ENCODE measurements around the gene GABRG3.

Gene GABRG3

DNA sequence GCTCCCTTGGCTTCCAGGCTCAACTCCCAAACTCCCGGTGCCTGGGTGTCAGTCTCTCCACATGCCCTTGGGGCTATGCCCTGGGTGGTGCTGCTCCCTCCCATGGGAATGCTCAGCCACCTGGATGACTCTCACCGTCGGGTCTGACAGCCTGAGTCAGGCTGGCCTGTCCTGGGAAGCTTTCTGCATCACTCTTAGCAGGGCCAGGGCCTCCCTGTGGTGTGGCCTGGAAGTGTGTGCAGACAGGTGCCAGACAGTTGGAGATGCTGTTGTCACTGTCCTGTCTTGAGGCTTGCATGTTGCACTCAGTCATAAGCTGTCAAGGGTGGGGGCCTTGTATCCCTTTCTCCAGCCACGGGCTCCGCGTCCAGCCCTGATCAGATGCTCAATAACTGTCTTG, 71.7 kb downstream of the GABRG3 start:
- TF ChIP-seq, protein P1, sequence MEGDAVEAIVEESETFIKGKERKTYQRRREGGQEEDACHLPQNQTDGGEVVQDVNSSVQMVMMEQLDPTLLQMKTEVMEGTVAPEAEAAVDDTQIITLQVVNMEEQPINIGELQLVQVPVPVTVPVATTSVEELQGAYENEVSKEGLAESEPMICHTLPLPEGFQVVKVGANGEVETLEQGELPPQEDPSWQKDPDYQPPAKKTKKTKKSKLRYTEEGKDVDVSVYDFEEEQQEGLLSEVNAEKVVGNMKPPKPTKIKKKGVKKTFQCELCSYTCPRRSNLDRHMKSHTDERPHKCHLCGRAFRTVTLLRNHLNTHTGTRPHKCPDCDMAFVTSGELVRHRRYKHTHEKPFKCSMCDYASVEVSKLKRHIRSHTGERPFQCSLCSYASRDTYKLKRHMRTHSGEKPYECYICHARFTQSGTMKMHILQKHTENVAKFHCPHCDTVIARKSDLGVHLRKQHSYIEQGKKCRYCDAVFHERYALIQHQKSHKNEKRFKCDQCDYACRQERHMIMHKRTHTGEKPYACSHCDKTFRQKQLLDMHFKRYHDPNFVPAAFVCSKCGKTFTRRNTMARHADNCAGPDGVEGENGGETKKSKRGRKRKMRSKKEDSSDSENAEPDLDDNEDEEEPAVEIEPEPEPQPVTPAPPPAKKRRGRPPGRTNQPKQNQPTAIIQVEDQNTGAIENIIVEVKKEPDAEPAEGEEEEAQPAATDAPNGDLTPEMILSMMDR (IDR thresholded peaks at IDR 0.05; ENCODE audit: borderline replicate concordance, insufficient read depth, low read depth, low read length): no peak
- H3K4me3 ChIP-seq (ENCODE audit: low read depth, low read length): no peak overlapping the region

DNA sequence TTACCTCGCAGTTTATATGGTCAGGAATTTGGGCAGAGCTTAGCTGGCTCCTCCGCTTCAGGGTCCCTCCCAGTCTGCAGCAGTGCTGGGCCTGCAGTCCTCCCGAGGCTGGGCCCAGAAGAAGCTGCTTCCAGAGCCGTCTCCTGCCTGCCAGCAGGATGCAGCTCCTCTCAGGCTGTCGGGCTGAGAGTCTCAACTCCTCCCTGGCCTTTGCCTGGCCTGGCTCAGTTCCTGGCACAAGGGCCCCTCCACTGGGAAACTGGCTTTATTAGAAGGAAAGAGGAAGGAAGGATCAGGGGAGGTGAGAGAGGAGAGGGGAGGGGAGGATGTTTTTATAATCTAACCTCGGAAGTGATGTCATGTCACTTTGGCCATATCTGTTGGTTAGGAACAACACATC, 72.8 kb downstream of the GABRG3 start:
- H3K4me3 ChIP-seq (ENCODE audit: low read depth, low read length): no peak overlapping the region

DNA sequence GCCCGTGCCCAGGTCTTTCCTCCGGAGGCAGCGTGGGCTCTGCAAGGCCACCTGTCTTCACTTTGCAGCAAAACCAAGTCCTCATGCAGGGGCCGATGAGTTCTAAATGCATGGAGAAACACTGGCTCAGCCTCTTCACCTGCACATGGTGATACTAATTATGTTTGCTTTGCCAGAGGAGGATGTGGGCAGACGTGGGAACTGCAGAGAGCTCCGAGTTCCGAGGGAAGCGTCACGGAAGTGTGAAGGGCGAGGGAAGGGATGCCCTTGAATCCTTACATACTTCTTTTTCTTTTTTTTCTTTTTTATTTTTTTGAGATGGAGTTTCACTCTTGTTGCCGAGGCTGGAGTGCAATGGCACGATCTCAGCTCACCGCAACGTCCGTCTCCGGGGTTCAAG, 74.8 kb downstream of the GABRG3 start:
- H3K4me3 ChIP-seq (ENCODE audit: low read depth, low read length): no peak overlapping the region
- TF ChIP-seq, protein P1 (IDR thresholded peaks at IDR 0.05; ENCODE audit: borderline replicate concordance, insufficient read depth, low read depth, low read length): no peak

More for the DNA sequence above, 72.8 kb downstream of the GABRG3 start:
- TF ChIP-seq, protein P1 (IDR thresholded peaks at IDR 0.05; ENCODE audit: borderline replicate concordance, insufficient read depth, low read depth, low read length): no peak

DNA sequence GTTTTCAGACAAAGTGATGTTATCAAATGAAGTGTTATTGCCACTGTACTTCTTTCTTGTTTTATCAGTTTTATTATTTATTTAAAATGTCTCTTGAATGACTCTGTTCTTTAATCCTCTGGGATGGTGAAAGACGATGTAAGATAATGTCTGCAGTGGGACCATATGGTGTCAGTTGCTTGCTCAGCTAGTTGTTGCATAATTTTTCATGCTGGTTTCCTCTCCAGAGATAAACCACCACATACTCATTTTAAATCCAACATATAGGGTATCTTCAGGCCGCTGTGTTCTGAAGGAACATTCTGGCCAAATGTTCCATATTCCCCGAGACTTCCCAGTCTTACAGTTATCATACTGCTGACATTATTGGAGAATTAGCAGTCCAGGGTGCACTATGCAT, 75.9 kb downstream of the GABRG3 start:
- TF ChIP-seq, protein P1 (IDR thresholded peaks at IDR 0.05; ENCODE audit: borderline replicate concordance, insufficient read depth, low read depth, low read length): no peak
- no peak overlapping the region for H3K4me3 ChIP-seq (ENCODE audit: low read depth, low read length)

DNA sequence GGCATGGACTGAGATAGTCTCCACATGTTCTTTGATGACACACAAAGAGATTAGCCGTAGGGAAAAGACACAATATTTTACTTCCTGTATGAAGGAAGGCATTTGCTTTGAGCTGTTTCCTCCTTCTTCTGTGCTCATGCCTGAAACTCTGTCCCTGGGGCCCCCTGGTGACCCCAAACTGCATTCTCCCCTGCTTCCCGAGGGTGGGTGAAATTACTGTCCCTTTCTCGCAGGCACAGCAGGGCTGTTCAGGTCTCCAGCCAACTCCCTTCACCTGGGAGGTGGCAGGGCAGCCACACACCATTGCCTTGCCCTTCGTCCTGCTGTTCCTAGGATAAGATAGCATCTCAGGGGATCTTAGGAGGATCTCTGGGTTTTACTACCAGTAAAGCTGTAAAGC, 79.2 kb downstream of the GABRG3 start:
- TF ChIP-seq, protein P1 (IDR thresholded peaks at IDR 0.05; ENCODE audit: borderline replicate concordance, insufficient read depth, low read depth, low read length): no peak
- no peak overlapping the region for H3K4me3 ChIP-seq (ENCODE audit: low read depth, low read length)

DNA sequence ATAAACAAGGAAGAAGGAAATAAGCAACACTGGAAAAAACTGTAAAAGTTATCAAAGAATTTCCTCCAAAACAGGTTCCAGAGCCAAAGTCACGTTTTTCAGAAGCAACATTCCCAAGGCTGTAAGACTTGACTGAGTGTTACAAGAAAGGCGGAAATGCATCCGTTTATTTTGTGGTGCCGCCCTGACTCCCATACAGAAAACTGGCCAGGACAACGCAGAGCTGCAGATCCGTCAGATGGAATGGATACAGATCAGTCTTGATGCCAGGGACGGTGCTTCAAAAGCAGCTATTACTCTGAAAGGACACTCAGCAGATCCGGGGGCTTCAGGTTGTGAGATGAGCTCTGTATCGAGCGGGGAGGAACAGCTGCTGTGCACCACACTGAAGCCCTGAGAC, 83.4 kb downstream of the GABRG3 start:
- TF ChIP-seq, protein P1 (IDR thresholded peaks at IDR 0.05; ENCODE audit: borderline replicate concordance, insufficient read depth, low read depth, low read length): no peak
- H3K4me3 ChIP-seq (ENCODE audit: low read depth, low read length): no peak overlapping the region

DNA sequence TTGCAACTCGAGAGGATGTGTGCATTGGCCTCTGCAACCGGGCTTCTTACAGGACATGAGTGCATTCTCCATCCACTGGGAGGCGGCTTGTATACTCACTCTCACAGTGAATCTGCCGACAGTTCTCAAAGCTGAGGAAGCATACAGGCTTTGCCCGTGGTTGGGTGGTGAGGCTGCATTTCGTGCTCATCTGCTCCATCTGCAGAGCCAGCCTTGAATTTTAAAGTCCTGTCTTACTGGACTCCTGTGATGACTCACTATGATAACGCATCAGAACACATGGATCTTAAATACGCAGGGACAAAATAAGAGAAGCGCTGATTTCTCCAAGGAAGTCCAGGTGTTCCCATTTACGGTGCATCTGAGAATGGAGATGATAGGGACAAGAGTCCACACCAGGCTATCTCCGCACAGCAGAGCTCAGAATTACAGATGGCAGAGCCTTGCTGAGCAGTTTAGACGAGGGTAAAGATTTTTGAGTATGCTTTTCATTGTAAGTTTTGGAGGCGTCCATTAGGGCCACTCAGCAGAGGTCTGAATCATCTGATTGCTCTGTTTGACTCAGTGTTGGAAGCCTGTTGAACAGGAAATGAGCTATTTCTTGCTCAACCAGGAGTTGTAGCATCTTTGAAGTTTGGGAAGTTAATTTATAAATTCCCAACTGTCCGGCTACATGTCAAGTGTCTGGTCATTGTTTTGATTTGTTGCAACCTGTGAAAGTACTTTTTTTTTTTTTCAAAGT, 87.1 kb downstream of the GABRG3 start:
- TF ChIP-seq, protein P1 (IDR thresholded peaks at IDR 0.05; ENCODE audit: borderline replicate concordance, insufficient read depth, low read depth, low read length): no peak
- H3K4me3 ChIP-seq (ENCODE audit: low read depth, low read length): no peak overlapping the region

Data from GM12875 (cell line).